AG04450 (cell line): ENCODE measurements around the gene MRGPRF. TPM values are rescaled to one million over a fixed set of nuclear protein-coding genes. Genes with fewer than 3 reads are reported as not detected.

Source experiments
- CTCF ChIA-PET: fragments of 300-600, 350-600 bp; formaldehyde crosslinking; extraction: SDS; loops from one replicate; lab custom pipeline; 2022; ENCODE audit warnings: antibody characterized with exemption, inconsistent platforms; lab: Charles Lee
- POLR2A ChIA-PET: fragments of 350-600 bp; formaldehyde crosslinking; extraction: SDS; loops from one replicate; lab custom pipeline; 2021; ENCODE audit warnings: antibody characterized with exemption, inconsistent platforms; lab: Yijun Ruan, JAX
- DNase-seq: peaks from one replicate; pipeline ENCODE4 v3.0.0-alpha.2; 2011; ENCODE audit warnings: low read depth, low spot score
- H3K27ac ChIP-seq: one replicate; pipeline ENCODE4 v1.5.1; 2012; ENCODE audit warnings: low read depth, low read length, control low read depth
- H3K27me3 ChIP-seq: one replicate; pipeline ENCODE4 v1.6.0; 2012; ENCODE audit warnings: low read length; ENCODE audit not compliant: control insufficient read depth, insufficient read depth
- H3K4me3 ChIP-seq: 2 replicates; pipeline ENCODE4 v1.5.1; 2011; ENCODE audit warnings: mild to moderate bottlenecking, low read depth, low read length, control low read depth
- H3K9me3 ChIP-seq: 2 replicates; pipeline ENCODE4 v1.5.1; 2012; ENCODE audit warnings: low read length; ENCODE audit not compliant: control insufficient read depth, insufficient read depth
- polyA plus RNA-seq: library from polyadenylated mRNA; depleted of rRNA; stranded (reverse); fragments of >200 nt; gene quantifications from 2 replicates; pipeline ENCODE4 v1.2.3, GENCODE V29; 2011
- TF ChIP-seq, protein P1 (sequence below): IDR thresholded peaks from 2 replicates; pipeline ENCODE4 v1.5.1; 2011; ENCODE audit warnings: low read depth, low read length, control low read depth, inconsistent platforms

Gene MRGPRF
- polyA plus RNA-seq, 1 experiment: 28.6 TPM

DNA sequence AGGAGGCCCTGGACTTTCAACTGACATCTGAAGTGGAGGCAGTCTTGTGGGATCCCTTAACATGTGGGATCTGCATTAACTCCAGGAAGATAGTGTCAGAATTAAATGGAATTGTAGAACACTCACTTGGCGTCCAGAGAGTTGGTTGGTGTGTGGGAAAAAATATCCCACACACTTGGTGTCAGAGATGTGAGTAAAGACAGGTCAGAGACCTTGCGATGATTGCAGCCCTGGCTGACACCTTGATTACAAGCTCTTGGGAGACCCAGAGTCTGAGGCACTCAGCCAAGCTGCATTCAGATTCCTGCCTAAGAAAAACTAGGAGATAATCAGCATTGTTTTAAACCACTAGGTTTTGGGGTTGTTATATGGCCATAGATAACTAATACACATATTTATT lies 28.5 kb upstream of the MRGPRF start:
- TF ChIP-seq, protein P1, sequence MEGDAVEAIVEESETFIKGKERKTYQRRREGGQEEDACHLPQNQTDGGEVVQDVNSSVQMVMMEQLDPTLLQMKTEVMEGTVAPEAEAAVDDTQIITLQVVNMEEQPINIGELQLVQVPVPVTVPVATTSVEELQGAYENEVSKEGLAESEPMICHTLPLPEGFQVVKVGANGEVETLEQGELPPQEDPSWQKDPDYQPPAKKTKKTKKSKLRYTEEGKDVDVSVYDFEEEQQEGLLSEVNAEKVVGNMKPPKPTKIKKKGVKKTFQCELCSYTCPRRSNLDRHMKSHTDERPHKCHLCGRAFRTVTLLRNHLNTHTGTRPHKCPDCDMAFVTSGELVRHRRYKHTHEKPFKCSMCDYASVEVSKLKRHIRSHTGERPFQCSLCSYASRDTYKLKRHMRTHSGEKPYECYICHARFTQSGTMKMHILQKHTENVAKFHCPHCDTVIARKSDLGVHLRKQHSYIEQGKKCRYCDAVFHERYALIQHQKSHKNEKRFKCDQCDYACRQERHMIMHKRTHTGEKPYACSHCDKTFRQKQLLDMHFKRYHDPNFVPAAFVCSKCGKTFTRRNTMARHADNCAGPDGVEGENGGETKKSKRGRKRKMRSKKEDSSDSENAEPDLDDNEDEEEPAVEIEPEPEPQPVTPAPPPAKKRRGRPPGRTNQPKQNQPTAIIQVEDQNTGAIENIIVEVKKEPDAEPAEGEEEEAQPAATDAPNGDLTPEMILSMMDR: no peak
- no peak for DNase-seq
- no peaks in the 10 kb centered on the region for H3K9me3 ChIP-seq
- H3K4me3 ChIP-seq: no peak overlapping the region
- H3K27me3 ChIP-seq: no peaks in the 10 kb centered on the region
- ChIA-PET CTCF (interaction anchor here (1.7 to 2.5 kb wide), 2 partner anchors 11 to 28 kb away, joined by 3 to 11 read pairs; partner anchors contain the start of gene MRGPRF), POLR2A (interaction anchor here (0.6 to 1.5 kb wide), 2 partner anchors 13 to 28 kb away, joined by 3 read pairs; partner anchors contain the start of gene MRGPRF)
- peak overlapping the region; percentile 77 for H3K27ac ChIP-seq

DNA sequence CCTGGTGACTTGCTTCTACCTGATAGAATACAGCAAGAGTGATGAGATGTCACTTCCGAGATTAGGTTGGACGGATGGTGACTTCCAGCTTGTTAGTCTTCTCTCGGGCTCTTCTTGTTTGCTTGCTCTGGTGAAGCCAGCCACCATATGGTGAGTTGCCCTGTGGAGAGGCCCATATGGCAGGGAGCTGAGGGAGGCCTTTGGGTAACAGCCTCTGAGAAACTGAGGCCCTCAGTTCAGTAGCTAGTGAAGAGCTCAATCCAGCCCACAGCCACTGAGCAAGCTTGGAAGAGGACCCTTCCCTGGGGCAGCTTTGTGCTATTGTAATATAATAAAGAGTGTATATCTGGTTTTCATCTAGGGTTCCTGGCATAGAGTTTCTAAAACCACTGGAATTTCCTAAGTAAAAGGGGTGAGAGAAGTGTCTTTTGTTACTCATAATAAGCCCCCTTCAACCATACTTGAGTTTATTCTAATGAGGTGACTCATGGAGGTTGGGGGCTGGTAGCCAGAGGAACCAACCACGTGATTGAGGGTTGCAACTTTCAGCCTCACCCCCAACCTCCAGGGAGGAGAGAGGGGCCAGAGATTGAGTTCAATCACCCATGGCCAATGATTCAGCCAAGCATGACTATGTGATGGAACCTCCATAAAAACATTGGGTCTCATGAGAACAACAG lies 27.7 kb upstream of the MRGPRF start:
- Histone ChIP-seq H3K9me3 (no peaks in the 10 kb centered on the region), H3K27ac (peak overlapping the region; percentile 86), H3K27me3 (no peaks in the 10 kb centered on the region), H3K4me3 (no peak overlapping the region)
- TF ChIP-seq, protein P1: no peak
- ChIA-PET CTCF (interaction anchor here (1.7 to 2.5 kb wide), 2 partner anchors 10 to 27 kb away, joined by 3 to 11 read pairs; partner anchors contain the start of gene MRGPRF), POLR2A (interaction anchor here (0.6 to 1.5 kb wide), 2 partner anchors 12 to 28 kb away, joined by 3 read pairs; partner anchors contain the start of gene MRGPRF)
- DNase-seq: peak; percentile 62

DNA sequence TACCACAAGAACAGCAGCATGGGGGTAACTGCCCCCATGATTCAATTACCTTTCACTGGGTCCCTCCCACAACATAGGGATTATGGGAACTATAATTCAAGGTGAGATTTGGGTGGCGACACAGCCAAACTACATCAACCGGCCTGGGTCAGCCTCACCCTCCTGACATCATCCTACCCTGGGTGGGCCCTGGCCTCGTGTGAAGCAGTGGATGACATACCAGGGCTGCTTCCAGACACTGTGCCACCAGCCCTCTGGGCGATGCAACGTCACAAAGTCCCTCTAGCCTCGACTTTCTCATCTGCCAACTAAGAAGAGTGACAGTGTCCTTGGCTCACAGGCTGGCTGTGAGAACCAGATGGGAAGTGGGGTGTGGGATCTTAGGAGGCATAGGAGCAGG lies 27.0 kb upstream of the MRGPRF start:
- Histone ChIP-seq H3K27me3 (no peaks in the 10 kb centered on the region), H3K27ac (peak overlapping the region; percentile 86), H3K9me3 (no peaks in the 10 kb centered on the region), H3K4me3 (no peak overlapping the region)
- TF ChIP-seq, protein P1: no peak
- CTCF ChIA-PET: interaction anchor here (2.5 kb wide), 1 partner anchor 27 kb away, joined by 11 read pairs; the partner anchor contains the start of gene MRGPRF
- POLR2A ChIA-PET: no interaction called here
- DNase-seq: no peak

DNA sequence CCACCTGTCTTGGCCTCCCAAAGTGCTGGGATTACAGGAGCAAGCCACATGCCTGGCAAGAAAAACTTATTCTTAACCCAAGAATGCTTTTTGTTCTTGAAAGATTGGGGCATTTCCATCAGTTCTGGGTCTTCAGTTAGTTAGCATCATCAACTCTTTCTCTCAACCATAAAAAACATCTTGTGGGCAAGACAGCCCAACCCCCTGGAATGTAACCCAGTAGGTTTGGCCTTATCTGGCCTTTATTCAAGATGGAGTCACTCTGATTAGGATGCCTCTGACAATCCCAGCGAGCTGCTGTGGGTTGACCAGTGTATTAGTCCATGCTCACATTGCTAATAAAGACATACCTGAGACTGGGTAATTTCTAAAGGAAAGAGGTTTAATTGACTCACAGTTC lies 26.5 kb upstream of the MRGPRF start:
- Histone ChIP-seq H3K27ac (no peak overlapping the region), H3K4me3 (no peak overlapping the region), H3K27me3 (no peaks in the 10 kb centered on the region), H3K9me3 (no peaks in the 10 kb centered on the region)
- TF ChIP-seq, protein P1: no peak
- DNase-seq: no peak
- POLR2A ChIA-PET: no interaction called here
- CTCF ChIA-PET: interaction anchor here (2.5 kb wide), 1 partner anchor 26 kb away, joined by 11 read pairs; the partner anchor contains the start of gene MRGPRF

DNA sequence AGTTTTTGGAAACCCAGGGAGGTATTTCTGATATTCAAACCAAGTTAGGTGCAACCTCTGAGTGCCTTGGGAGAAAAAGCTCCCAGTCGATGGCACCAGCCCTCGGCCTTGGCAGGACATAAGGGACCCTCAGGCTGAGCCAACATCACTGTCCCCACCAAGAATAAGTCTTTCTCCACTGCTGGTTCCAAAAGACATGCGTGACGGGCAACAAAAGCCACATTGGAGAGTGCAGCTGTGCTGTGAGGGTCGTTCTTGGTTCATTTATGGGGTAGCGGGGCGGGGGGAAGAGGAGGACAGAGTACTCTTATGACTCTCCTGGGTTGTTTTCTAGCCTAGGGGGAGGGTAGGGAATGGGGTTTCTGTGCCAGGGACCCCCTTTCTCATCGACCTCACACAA lies 24.5 kb upstream of the MRGPRF start:
- H3K27me3 ChIP-seq: no peaks in the 10 kb centered on the region
- no peak overlapping the region for H3K4me3 ChIP-seq
- TF ChIP-seq, protein P1: no peak
- H3K27ac ChIP-seq: no peak overlapping the region
- no peaks in the 10 kb centered on the region for H3K9me3 ChIP-seq
- ChIA-PET POLR2A (interaction anchor here (0.8 kb wide), 1 partner anchor 24 kb away, joined by 4 read pairs; no protein-coding TSS in a partner anchor), CTCF (no interaction called here)
- no peak for DNase-seq
